K562 (cell line): ENCODE measurements around the gene HLCS. TPM values are rescaled to one million over a fixed set of nuclear protein-coding genes. Genes with fewer than 3 reads are reported as not detected.

Experiments used
- POLR2AphosphoS2 ChIP-seq: IDR thresholded peaks from 2 replicates; pipeline ENCODE4 v1.6.1; 2012; ENCODE audit warnings: low read length, improper control_type of control experiment
- RBM17 ChIP-seq: fragments of 200-400 bp; formaldehyde crosslinking; IDR thresholded peaks from 2 replicates; pipeline ENCODE4 v1.6.1; 2017; ENCODE audit warnings: low read depth, mild to moderate bottlenecking, low read length, borderline replicate concordance
- RFX7 ChIP-seq: fragments of 250-450 bp; sonication (Bioruptor Pico); IDR thresholded peaks from 2 replicates; pipeline ENCODE4 v1.5.1; 2021; ENCODE audit warnings: mild to moderate bottlenecking
- ZNF134 ChIP-seq: fragments of 250-450 bp; sonication (Bioruptor Pico); conservative IDR thresholded peaks from 2 replicates; pipeline ENCODE4 v1.4.0; 2020
- polyA plus RNA-seq, 8 experiments: library from polyadenylated mRNA; depleted of rRNA in 4 of 8; stranded (reverse) in 5 of 8; unstranded in 3 of 8; fragments of >200 nt; fragmentation: Nextera tagmentation in 2 of 8; fragmentation: Illumina TruSeq in 1 of 8; extraction: Ambion mirVana in 2 of 8; extraction: Trizol in 1 of 8; gene quantifications; 2 replicates each; pipeline versions ENCODE4 v1.2.1 to v1.2.3, GENCODE V29; 2011 to 2014; ENCODE audit warnings: inconsistent platforms in 1 of 8, missing spikeins in 1 of 8
- total RNA-seq, 7 experiments: library from RNA; depleted of rRNA in 6 of 7; stranded (reverse); fragments of >200 nt in 6 of 7; fragmentation: Illumina TruSeq in 2 of 7; extraction: Trizol in 2 of 7; gene quantifications; 2 replicates each; pipeline versions ENCODE4 v1.2.1 to v1.2.3, GENCODE V29; 2011 to 2021; ENCODE audit warnings: low replicate concordance in 1 of 7
- TF ChIP-seq, protein P1 (sequence below), 2 experiments: fragments of 450-650 bp in 1 of 2; sonication (generic) in 1 of 2; formaldehyde crosslinking in 1 of 2; IDR thresholded peaks; 2 replicates each; pipeline versions ENCODE4 v1.7.1 to v1.9.0; 2016 to 2022; ENCODE audit warnings: inconsistent platforms in 1 of 2, mild to moderate bottlenecking in 1 of 2, missing genetic modification reagents in 1 of 2
- TF ChIP-seq, protein P2 (sequence below), 2 experiments: fragments of 450-650 bp; formaldehyde crosslinking in 1 of 2; IDR thresholded peaks; 2 replicates each; pipeline versions ENCODE4 v1.4.0 to v1.6.1; 2014 to 2020; ENCODE audit warnings: mild to moderate bottlenecking in 2 of 2, borderline replicate concordance in 1 of 2, low read depth in 1 of 2

The HLCS gene
- total and polyA plus RNA-seq, 9 of the 15 experiments (the other 6 are each of a cell fraction or from before 2014, with no cell fraction given) = 3.0 to 21.5 (median 17.1) TPM

DNA sequence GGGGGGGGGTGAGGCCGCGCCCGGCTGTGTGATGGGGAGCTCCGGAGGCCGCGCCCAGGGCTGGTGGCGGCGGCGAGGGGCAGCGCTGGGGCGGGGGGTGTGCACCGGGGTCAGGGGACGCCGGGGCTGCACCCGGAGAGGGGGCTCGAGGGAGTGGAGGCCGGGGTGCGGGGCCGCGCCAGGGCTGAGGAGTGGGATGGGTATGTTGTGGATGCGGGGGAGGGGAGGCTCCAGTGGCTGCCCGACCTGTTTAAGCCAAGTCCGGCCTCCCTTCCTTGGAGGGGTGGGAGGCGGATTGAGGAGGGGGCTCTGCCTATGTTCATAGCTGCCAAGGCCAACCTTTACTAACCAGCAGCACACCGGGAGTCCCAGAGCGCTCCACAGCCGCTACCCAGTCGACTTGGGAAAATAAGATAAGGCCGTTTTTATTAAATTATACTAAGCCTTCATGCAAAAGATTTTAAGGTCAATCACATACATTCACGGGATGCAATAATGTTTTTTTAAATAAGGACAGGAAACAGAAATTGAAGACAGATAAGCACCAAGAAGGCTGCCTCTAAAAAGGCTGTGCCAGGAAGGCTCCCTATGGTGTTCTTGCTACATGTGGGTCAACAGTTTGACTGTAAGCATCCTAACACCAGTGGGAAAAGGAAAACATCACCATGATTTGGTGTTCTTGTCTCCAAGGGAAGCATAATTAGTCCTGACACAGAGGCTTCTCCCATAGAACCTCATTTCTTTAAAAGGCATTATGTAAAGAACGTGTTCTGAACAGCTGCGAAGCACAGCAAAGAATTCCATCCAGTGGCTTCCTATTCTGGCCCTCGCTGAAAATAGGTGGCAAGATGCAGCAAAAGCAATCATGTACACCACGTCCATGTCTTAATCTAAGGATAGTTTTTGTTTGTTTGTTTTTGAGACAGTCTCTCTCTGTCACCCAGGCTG, 626 bp upstream of the HLCS start (continued):
- TF ChIP-seq, protein P1, sequence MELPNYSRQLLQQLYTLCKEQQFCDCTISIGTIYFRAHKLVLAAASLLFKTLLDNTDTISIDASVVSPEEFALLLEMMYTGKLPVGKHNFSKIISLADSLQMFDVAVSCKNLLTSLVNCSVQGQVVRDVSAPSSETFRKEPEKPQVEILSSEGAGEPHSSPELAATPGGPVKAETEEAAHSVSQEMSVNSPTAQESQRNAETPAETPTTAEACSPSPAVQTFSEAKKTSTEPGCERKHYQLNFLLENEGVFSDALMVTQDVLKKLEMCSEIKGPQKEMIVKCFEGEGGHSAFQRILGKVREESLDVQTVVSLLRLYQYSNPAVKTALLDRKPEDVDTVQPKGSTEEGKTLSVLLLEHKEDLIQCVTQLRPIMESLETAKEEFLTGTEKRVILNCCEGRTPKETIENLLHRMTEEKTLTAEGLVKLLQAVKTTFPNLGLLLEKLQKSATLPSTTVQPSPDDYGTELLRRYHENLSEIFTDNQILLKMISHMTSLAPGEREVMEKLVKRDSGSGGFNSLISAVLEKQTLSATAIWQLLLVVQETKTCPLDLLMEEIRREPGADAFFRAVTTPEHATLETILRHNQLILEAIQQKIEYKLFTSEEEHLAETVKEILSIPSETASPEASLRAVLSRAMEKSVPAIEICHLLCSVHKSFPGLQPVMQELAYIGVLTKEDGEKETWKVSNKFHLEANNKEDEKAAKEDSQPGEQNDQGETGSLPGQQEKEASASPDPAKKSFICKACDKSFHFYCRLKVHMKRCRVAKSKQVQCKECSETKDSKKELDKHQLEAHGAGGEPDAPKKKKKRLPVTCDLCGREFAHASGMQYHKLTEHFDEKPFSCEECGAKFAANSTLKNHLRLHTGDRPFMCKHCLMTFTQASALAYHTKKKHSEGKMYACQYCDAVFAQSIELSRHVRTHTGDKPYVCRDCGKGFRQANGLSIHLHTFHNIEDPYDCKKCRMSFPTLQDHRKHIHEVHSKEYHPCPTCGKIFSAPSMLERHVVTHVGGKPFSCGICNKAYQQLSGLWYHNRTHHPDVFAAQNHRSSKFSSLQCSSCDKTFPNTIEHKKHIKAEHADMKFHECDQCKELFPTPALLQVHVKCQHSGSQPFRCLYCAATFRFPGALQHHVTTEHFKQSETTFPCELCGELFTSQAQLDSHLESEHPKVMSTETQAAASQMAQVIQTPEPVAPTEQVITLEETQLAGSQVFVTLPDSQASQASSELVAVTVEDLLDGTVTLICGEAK (IDR thresholded peaks at IDR 0.05) = peak; percentile 37; the same call in 1 of the 2 replicates
- TF ChIP-seq, protein P1 (CRISPR knock-in tag; IDR thresholded peaks at IDR 0.05) = no peak
- TF ChIP-seq, protein P2, sequence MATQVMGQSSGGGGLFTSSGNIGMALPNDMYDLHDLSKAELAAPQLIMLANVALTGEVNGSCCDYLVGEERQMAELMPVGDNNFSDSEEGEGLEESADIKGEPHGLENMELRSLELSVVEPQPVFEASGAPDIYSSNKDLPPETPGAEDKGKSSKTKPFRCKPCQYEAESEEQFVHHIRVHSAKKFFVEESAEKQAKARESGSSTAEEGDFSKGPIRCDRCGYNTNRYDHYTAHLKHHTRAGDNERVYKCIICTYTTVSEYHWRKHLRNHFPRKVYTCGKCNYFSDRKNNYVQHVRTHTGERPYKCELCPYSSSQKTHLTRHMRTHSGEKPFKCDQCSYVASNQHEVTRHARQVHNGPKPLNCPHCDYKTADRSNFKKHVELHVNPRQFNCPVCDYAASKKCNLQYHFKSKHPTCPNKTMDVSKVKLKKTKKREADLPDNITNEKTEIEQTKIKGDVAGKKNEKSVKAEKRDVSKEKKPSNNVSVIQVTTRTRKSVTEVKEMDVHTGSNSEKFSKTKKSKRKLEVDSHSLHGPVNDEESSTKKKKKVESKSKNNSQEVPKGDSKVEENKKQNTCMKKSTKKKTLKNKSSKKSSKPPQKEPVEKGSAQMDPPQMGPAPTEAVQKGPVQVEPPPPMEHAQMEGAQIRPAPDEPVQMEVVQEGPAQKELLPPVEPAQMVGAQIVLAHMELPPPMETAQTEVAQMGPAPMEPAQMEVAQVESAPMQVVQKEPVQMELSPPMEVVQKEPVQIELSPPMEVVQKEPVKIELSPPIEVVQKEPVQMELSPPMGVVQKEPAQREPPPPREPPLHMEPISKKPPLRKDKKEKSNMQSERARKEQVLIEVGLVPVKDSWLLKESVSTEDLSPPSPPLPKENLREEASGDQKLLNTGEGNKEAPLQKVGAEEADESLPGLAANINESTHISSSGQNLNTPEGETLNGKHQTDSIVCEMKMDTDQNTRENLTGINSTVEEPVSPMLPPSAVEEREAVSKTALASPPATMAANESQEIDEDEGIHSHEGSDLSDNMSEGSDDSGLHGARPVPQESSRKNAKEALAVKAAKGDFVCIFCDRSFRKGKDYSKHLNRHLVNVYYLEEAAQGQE (IDR thresholded peaks at IDR 0.05; ENCODE audit: borderline replicate concordance) = no peak
- TF ChIP-seq, protein P2 (CRISPR knock-in tag; IDR thresholded peaks at IDR 0.05; ENCODE audit: low read depth) = no peak
- TF ChIP-seq POLR2AphosphoS2 (no peak), ZNF134 (0 out of 2 replicates have a peak, but pooled peaks have one; percentile 10), RFX7 (CRISPR knock-in tag) (no peak), RBM17 (no peak)
